ENCODE measurements around the gene RDH12. TPM values are rescaled to one million over a fixed set of nuclear protein-coding genes. Genes with fewer than 3 reads are reported as not detected.

Gene RDH12
- total and polyA plus RNA-seq, 11 donors = not detected

DNA sequence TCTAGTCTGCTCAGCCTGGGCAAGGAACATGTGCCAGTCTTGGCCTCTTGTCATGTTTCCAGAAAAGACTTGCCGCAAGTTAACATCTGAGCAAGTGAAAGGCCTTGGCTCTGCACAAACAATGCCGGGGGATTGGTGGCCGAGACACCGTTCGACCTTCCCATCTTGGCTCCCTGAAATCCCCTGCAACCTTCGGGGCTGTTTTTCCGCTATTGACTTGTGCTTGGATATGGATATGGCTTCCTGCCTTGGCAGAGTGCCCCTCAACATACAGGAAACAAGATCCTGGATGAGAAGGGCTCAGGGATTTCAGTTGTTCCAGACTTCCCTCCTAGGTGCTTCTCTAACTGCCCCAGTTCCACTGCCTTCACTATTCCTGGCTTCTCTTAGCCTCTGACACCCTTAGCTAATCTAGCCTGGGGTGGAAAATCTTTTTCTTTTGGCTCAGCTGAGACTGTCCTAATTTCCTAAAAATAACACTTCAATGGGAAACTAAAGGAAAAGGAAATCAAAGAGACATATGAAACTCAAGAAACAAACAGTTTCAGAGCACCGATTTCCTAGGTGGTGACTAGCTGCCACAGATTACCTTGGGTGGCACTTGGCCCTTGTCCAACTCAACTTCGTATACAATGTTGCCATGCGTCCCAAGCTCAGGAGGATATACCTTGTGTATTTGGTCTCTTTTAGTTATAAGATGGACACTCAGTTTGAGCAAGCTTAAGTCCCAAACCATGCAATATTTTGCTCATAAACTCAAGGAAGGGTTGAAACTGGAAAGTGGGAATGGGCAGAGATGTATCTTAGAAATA is 33.9 kb downstream of the RDH12 start:
- H3K27ac ChIP-seq = peak overlapping the region in 4 of 12 donors; percentile 13 to 57 (median 54)
- H3K4me3 ChIP-seq = no peak overlapping the region
- TF ChIP-seq, protein P1, sequence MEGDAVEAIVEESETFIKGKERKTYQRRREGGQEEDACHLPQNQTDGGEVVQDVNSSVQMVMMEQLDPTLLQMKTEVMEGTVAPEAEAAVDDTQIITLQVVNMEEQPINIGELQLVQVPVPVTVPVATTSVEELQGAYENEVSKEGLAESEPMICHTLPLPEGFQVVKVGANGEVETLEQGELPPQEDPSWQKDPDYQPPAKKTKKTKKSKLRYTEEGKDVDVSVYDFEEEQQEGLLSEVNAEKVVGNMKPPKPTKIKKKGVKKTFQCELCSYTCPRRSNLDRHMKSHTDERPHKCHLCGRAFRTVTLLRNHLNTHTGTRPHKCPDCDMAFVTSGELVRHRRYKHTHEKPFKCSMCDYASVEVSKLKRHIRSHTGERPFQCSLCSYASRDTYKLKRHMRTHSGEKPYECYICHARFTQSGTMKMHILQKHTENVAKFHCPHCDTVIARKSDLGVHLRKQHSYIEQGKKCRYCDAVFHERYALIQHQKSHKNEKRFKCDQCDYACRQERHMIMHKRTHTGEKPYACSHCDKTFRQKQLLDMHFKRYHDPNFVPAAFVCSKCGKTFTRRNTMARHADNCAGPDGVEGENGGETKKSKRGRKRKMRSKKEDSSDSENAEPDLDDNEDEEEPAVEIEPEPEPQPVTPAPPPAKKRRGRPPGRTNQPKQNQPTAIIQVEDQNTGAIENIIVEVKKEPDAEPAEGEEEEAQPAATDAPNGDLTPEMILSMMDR (IDR thresholded peaks at IDR 0.05) = no peak
- TF ChIP-seq POLR2A (IDR thresholded peaks at IDR 0.05) = no peak
- peaks cover 0 to 32% (median 15%) of the 10 kb centered on the region in 12 donors for H3K4me1 ChIP-seq
- whole genome bisulfite sequencing, 4 donors = 54 to 73% (median 65%) methylated on average over 10 of the region's 10 CpGs
- H3K27me3 ChIP-seq = no peaks in the 10 kb centered on the region
- intact Hi-C loops (cut with DNase I) = no loop called here
- no peaks in the 10 kb centered on the region for H3K9me3 ChIP-seq
- ATAC-seq (peak; percentile 45 to 73 (median 60)), DNase-seq (peak in 2 of 5 donors; percentile 14 to 27)
- no peaks in the 10 kb centered on the region for H3K36me3 ChIP-seq

DNA sequence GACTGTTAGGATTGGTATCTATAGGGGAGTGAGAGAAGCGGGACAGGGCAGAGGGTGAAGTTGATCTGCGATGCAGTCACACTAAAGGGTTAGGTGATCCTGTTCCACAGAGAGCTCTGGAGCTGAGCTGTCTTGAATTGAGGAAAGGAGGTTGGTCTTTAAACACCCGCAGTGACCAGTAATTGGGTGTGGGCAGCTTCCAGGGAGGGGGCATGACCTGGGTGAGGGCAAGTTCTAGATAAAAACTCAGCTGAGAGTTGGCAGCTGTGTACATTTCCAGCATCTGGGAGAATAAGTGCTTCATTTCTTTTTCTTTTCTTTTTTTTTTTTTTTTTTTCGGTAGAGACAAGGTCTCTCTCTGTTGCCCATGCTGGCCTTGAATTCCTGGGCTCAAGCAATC is 35.1 kb downstream of the RDH12 start:
- H3K4me3 ChIP-seq = no peak overlapping the region
- H3K4me1 ChIP-seq = peaks cover 0 to 32% (median 15%) of the 10 kb centered on the region in 12 donors
- WGBS, 4 donors = 85 to 89% (median 86%) methylated on average over 4 of the region's 4 CpGs

DNA sequence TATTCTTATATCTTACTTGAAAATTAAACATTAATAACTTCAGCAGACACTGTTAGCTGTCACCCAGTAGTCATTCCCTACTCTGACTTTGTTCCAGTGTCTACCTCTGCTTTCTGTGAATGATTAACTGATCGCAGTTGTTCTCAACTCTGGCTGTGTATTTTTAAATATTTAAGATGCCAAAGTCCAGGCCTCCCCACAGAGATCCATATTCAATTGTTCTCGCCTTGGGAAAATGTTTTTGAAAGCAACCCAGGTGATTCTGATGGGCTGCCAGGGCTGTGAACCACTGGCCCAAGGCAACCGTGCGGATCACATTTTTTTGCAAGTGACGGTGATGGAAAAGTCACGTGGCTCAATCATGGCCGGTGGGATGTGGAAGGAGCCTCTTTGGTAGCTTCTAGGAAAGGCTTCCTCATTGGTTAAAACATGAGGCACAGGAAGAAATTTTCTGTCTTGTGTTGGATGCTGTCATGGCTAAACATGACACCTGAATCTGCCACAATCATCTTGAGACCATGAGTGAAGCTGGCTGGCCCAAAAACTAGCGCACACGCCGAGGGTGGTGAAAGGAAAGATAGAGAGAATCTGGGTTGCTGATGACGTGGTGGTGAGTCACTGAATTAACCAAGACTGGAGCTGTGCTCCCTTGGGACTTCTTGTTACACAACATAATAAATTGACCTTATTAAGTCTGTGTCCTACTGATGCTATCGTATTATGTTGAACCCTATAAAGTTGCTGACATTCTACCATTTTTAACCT is 37.2 kb downstream of the RDH12 start:
- Histone ChIP-seq H3K4me3 (no peak overlapping the region), H3K27ac (peak overlapping the region in 2 of 12 donors; percentile 17 to 30), H3K4me1 (peaks cover 0 to 32% (median 15%) of the 10 kb centered on the region in 12 donors), H3K9me3 (no peaks in the 10 kb centered on the region), H3K27me3 (no peaks in the 10 kb centered on the region), H3K36me3 (no peaks in the 10 kb centered on the region)
- WGBS, 4 donors = 60 to 67% (median 62%) methylated on average over 12 of the region's 12 CpGs
- DNase-seq (peak in 4 of 5 donors; percentile 61 to 78 (median 69)), ATAC-seq (peak; percentile 48 to 75 (median 70))
- no peak for TF ChIP-seq POLR2A (IDR thresholded peaks at IDR 0.05)
- TF ChIP-seq, protein P1 (IDR thresholded peaks at IDR 0.05) = no peak
- intact Hi-C loops (cut with DNase I) = no loop called here

More for the DNA sequence above, 35.1 kb downstream of the RDH12 start:
- intact Hi-C loops (cut with DNase I) = no loop called here
- Histone ChIP-seq H3K9me3 (no peaks in the 10 kb centered on the region), H3K27me3 (no peaks in the 10 kb centered on the region), H3K27ac (no peak overlapping the region), H3K36me3 (no peaks in the 10 kb centered on the region)
- no peak for DNase-seq
- TF ChIP-seq, protein P1 (IDR thresholded peaks at IDR 0.05) = no peak
- TF ChIP-seq POLR2A (IDR thresholded peaks at IDR 0.05) = no peak
- ATAC-seq = no peak

DNA sequence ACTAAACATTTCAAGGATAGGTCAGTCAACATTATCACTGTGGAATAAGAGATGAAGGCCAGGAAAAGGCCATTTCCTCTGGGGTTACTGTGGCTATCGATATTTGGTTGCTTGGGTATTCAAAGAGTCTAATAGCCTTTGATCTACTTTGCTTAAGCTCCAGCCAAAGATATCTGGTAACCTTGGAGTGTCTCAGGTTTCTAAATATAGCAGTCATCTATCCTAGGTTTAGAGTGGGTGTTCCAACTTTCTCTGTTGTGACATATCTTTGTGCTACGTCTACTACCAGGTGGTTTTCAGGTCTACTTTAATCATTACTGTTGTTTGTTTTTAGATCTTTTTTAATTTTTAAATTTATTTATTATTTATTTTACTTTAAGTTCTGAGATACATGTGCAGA is 42.4 kb downstream of the RDH12 start:
- Histone ChIP-seq H3K36me3 (peaks cover 0 to 25% (median 14%) of the 10 kb centered on the region in 9 donors), H3K4me3 (no peak overlapping the region), H3K27ac (no peak overlapping the region), H3K4me1 (peaks cover 0 to 6% (median 0%) of the 10 kb centered on the region in 12 donors), H3K9me3 (no peaks in the 10 kb centered on the region), H3K27me3 (no peaks in the 10 kb centered on the region)
- DNase-seq (no peak), ATAC-seq (peak in 3 of 4 donors; percentile 63 to 76 (median 68))
- intact Hi-C loops (cut with DNase I) = no loop called here
- TF ChIP-seq, protein P1 (IDR thresholded peaks at IDR 0.05) = no peak
- no peak for TF ChIP-seq POLR2A (IDR thresholded peaks at IDR 0.05)
- 29 to 38% (median 36%) methylated on average over 2 of the region's 2 CpGs for whole genome bisulfite sequencing, 4 donors
